ENCODE data around the gene RAB7B.

- TF ChIP-seq POLR2A (IDR thresholded peaks at IDR 0.05; ENCODE audit: low read length) (no peak), GATA1 (IDR thresholded peaks at IDR 0.05; ENCODE audit: low read depth, low read length) (no peak)
These were observed 27.7 kb downstream of the RAB7B start for GRCh38 chr1:205975387-205975998.
